Measurements from ENCODE around the gene NDUFS2. TPM values are rescaled to one million over a fixed set of nuclear protein-coding genes. Genes with fewer than 3 reads are reported as not detected.
A peak's percentile ranks its signal among the peaks of the same experiment; 100 is the strongest.

NDUFS2 gene
- total RNA-seq, 1 donor from 2014 or later: 107 TPM

DNA sequence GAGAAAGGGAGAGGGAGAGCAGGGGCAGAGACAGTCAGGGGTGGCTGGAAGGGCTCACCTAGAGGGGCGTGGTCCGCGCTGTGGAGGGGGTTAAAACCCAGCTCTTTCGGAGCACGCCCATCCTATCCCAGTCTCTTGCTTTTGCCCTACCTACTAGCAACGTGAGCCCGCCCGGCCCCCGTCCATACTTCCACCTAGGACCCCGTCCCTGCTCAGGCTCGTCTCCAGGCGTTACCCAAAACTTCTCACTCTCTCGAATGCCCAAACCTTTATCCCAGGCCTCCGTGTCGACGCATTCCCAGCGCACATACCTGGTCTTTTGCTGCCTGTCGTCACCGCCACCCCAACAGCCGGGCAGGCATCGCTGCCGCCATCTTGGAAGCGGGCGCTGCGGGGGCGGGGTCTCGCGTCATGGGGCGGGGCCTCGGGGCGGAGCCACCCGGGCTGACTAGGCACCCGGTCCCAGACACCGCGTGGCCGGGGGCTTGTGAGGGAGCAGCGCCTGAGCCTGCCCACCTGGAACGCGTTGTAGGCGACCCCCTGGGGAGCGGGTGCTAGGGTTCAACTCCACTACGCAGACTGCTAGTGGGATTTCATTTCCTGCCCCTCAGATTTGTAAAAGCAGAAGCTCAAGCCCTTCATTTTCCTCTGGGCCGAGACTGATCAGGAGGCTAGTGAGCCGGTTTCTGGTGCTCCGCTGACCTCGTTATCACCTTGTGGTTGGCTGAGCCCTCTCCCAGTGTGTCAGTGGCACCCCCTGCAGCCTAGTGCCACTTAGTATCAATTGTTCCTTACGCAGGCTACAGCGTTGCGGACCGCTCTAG is 24.8 kb upstream of the NDUFS2 start, which contains the start of gene B4GALT3:
Gene B4GALT3, minus strand, starts transcription at position 396 of the 824 bp plus-strand sequence. CDS start 1,447 bp downstream, outside the sequence.
- intact Hi-C loops (cut with DNase I): loop anchor here (1.0 kb wide), 4 partner anchors 11 to 25 kb away; partner anchors contain the start of genes NDUFS2, PPOX, UFC1 and USP21
- H3K9me3 ChIP-seq: no peaks in the 10 kb centered on the region
- H3K36me3 ChIP-seq: peaks cover 19 to 29% of the 10 kb centered on the region in 2 donors
- DNase-seq (ENCODE audit: low spot score in 2 of 2): peak in 1 of 2 donors; percentile 94
- TF ChIP-seq, protein P1, sequence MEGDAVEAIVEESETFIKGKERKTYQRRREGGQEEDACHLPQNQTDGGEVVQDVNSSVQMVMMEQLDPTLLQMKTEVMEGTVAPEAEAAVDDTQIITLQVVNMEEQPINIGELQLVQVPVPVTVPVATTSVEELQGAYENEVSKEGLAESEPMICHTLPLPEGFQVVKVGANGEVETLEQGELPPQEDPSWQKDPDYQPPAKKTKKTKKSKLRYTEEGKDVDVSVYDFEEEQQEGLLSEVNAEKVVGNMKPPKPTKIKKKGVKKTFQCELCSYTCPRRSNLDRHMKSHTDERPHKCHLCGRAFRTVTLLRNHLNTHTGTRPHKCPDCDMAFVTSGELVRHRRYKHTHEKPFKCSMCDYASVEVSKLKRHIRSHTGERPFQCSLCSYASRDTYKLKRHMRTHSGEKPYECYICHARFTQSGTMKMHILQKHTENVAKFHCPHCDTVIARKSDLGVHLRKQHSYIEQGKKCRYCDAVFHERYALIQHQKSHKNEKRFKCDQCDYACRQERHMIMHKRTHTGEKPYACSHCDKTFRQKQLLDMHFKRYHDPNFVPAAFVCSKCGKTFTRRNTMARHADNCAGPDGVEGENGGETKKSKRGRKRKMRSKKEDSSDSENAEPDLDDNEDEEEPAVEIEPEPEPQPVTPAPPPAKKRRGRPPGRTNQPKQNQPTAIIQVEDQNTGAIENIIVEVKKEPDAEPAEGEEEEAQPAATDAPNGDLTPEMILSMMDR (IDR thresholded peaks at IDR 0.05): no peak
- H3K4me1 ChIP-seq: peaks cover 0 to 19% of the 10 kb centered on the region in 2 donors
- H3K4me3 ChIP-seq: peak within 1 kb of the TSS; percentile 79 to 93
- peak within 1 kb of the TSS; percentile 87 to 96 for H3K27ac ChIP-seq
- H3K27me3 ChIP-seq: no peaks in the 10 kb centered on the region

DNA sequence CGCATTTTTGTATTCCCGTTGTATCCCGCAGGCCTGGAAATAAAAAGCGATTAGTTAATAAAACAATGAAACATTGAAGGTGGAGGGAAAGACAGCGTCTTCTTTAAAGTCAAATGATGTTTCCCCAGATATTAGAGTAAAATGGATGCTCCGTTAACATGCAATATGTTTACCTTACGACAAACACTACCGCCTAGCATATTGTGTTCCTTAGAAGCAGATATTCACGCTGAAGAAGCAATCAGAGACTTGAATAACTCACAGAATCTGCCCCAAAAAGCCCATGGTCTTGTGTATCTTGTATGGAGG is 24.3 kb upstream of the NDUFS2 start:
- TF ChIP-seq, protein P1 (IDR thresholded peaks at IDR 0.05): no peak
- H3K4me1 ChIP-seq: peaks cover 0 to 15% of the 10 kb centered on the region in 2 donors
- H3K27ac ChIP-seq: peak overlapping the region; percentile 87 to 96
- peaks cover 15 to 25% of the 10 kb centered on the region in 2 donors for H3K36me3 ChIP-seq
- H3K9me3 ChIP-seq: no peaks in the 10 kb centered on the region
- no peaks in the 10 kb centered on the region for H3K27me3 ChIP-seq
- H3K4me3 ChIP-seq: peak overlapping the region; percentile 79 to 93
- intact Hi-C loops (cut with DNase I): loop anchor here (1.0 kb wide), 4 partner anchors 12 to 25 kb away; partner anchors contain the start of genes NDUFS2, PPOX, UFC1 and USP21
- DNase-seq (ENCODE audit: low spot score in 2 of 2): no peak

DNA sequence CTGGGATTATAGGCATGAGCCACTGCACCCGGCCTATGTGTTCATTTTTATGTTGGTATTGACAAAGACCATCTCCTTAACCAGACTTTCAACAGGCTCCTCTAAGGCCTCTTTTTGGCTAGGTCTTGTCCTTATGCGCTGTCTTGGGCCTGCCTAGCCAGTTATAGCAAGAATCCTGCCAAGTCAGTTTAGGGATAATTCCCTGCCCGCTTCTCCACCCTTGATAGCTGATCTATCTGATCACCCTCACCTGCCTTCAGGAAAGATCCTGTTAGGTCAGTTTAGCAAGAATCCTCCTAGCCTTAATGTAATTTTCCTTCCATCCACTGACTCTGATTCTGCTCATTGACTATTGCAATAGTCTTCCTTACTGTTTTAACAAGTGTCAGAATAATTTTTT is 22.5 kb upstream of the NDUFS2 start:
- TF ChIP-seq, protein P1 (IDR thresholded peaks at IDR 0.05): no peak
- no peaks in the 10 kb centered on the region for H3K27me3 ChIP-seq
- H3K9me3 ChIP-seq: no peaks in the 10 kb centered on the region
- H3K36me3 ChIP-seq: peaks cover 4 to 9% of the 10 kb centered on the region in 2 donors
- no peak overlapping the region for H3K4me3 ChIP-seq
- no peak for DNase-seq (ENCODE audit: low spot score in 2 of 2)
- intact Hi-C loops (cut with DNase I): no loop called here
- peaks cover 0 to 13% of the 10 kb centered on the region in 2 donors for H3K4me1 ChIP-seq
- no peak overlapping the region for H3K27ac ChIP-seq

DNA sequence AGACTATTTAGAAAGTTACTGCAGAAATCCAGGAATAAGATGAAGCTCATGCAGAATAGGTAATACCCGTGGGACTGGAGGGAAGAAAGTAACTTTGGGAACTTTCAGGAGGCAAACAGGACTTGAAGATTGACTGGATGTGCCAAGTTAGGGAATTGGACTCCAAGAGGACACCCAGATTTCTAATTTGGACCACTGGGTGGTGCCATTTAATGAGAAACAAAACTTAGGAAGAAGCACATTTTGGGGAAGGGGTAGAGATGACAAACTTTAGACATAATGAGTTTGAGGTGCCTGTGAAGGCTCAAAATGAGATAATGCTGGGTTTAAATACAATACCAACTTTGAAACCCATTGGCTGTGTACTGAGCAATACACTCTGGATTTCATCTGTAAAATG is 21.5 kb upstream of the NDUFS2 start:
- no peak for DNase-seq (ENCODE audit: low spot score in 2 of 2)
- Histone ChIP-seq H3K4me1 (peaks cover 0 to 13% of the 10 kb centered on the region in 2 donors), H3K36me3 (no peaks in the 10 kb centered on the region), H3K27me3 (no peaks in the 10 kb centered on the region), H3K4me3 (no peak overlapping the region), H3K9me3 (no peaks in the 10 kb centered on the region), H3K27ac (no peak overlapping the region)
- intact Hi-C loops (cut with DNase I): no loop called here
- TF ChIP-seq, protein P1 (IDR thresholded peaks at IDR 0.05): no peak

DNA sequence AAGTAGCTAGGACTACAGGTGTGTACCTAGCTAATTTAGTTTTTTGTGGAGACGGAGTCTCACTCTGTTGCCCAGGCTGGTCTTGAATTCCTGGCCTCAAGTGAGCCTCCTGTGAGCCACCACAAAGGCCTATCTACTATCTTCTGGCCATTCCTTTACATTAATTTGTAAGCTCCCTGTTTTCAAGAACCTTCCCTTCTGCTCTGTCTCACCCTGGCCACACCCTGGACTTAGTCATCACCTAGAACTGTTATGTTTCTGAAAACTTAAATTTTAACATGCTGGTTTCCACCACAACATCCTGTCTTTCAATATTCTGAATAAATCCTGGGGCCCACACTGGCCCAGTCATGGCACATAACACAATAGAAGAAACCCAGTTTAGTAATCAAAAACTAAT is 20.0 kb upstream of the NDUFS2 start:
- intact Hi-C loops (cut with DNase I): no loop called here
- no peaks in the 10 kb centered on the region for H3K36me3 ChIP-seq
- H3K27ac ChIP-seq: no peak overlapping the region
- H3K4me1 ChIP-seq: peaks cover 0 to 5% of the 10 kb centered on the region in 2 donors
- H3K9me3 ChIP-seq: no peaks in the 10 kb centered on the region
- no peaks in the 10 kb centered on the region for H3K27me3 ChIP-seq
- TF ChIP-seq, protein P1 (IDR thresholded peaks at IDR 0.05): no peak
- no peak overlapping the region for H3K4me3 ChIP-seq
- no peak for DNase-seq (ENCODE audit: low spot score in 2 of 2)

All from ascending aorta (tissue), 2 donors.